DND-41 (cell line): ENCODE measurements around the gene TBCK.

Experiments
- CTCF ChIP-seq: IDR thresholded peaks from 2 replicates; pipeline ENCODE4 v1.5.1; 2012; ENCODE audit warnings: borderline replicate concordance, low read length, moderate library complexity, mild to moderate bottlenecking; ENCODE audit not compliant: poor library complexity, severe bottlenecking; ENCODE audit errors: extremely low read depth
- EZH2 ChIP-seq: IDR thresholded peaks from 3 replicates; pipeline ENCODE4 v1.6.1; 2012; ENCODE audit warnings: borderline replicate concordance, low read depth, mild to moderate bottlenecking, moderate library complexity, low read length, inconsistent platforms; ENCODE audit not compliant: severe bottlenecking

GRCh38 chr4:106318511-106318910, 2.5 kb upstream of the TBCK start:
- TF ChIP-seq CTCF (no peak), EZH2 (no peak)
